ENCODE data around the gene SUGCT. TPM values are rescaled to one million over a fixed set of nuclear protein-coding genes. Genes with fewer than 3 reads are reported as not detected.

SUGCT gene
- total and polyA plus RNA-seq, 9 of the 15 experiments (the other 6 are each of a cell fraction or from before 2014, with no cell fraction given) = 0.58 to 2.5 (median 1.4) TPM

DNA sequence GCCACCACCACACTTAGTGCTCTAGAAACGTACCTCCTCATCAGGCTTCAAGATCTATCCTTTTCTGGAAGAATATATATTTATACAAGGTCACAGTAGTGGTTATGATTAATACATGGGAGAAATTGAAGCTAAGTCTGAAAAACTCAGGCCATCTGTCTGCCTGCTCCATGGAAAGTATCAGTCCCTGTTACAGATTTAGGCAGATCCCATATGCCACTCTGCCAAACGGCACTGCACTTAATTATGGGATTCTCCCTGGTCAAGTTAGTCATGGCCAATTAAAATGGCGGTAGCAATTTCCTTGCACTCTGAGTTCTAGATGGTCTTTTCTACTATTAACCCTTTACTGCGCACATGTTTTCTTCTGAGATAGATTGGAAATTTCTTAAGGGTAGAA lies 740.0 kb downstream of the SUGCT start:
- Histone ChIP-seq H3K36me3 (ENCODE audit: control insufficient read depth, insufficient read depth, low read length) (no peaks in the 10 kb centered on the region), H2AFZ (ENCODE audit: low read depth, low read length) (no peak overlapping the region), H3K27me3 (ENCODE audit: control insufficient read depth in 2 of 2, insufficient read depth in 2 of 2, low read length in 2 of 2) (no peaks in the 10 kb centered on the region), H3K4me2 (ENCODE audit: insufficient read depth, low read length) (no peak overlapping the region), H3K79me2 (ENCODE audit: control insufficient read depth, insufficient read depth, low read length) (no peaks in the 10 kb centered on the region), H3K9me1 (ENCODE audit: control insufficient read depth, insufficient read depth, low read length) (no peaks in the 10 kb centered on the region), H3K9me3 (replicated peaks; ENCODE audit: control insufficient read depth, insufficient read depth, low read depth, low read length) (no peaks in the 10 kb centered on the region), H3K27ac (ENCODE audit: extremely low read depth, low read depth, low read length) (no peak overlapping the region), H4K20me1 (replicated peaks; ENCODE audit: control insufficient read depth, insufficient read depth, low read length) (no peaks in the 10 kb centered on the region), H3K4me1 (replicated peaks in 1 of 2; ENCODE audit: control insufficient read depth in 2 of 2, insufficient read depth in 2 of 2, low read length in 2 of 2) (no peaks in the 10 kb centered on the region), H3K4me3 (no peak overlapping the region), H3K9ac (ENCODE audit: insufficient read depth in 1 of 2, low read depth in 2 of 2, low read length in 2 of 2) (no peak overlapping the region)
- no peak for DNase-seq (ENCODE audit: extremely low read depth in 1 of 4, low spot score in 3 of 4)
- ChIA-PET POLR2A (no interaction called here), CTCF (ENCODE audit: low intra/inter-chr PET ratio) (no interaction called here)
- no peak for FAIRE-seq
- TF ChIP-seq TOE1 (IDR thresholded peaks at IDR 0.05; ENCODE audit: borderline replicate concordance) (no peak), TOE1 (CRISPR knock-in tag; IDR thresholded peaks at IDR 0.05; ENCODE audit: borderline replicate concordance, low read depth) (no peak), HMGXB4 (CRISPR knock-in tag; IDR thresholded peaks at IDR 0.05) (no peak), SMARCE1 (IDR thresholded peaks at IDR 0.05) (no peak), ZNF24 (IDR thresholded peaks at IDR 0.05) (no peak), RHOXF2B (CRISPR knock-in tag; conservative IDR thresholded peaks at IDR 0.05) (no peak), FUS (optimal IDR thresholded peaks at IDR 0.05; ENCODE audit: low read depth, low read length) (no peak), TCFL5 (CRISPR knock-in tag; conservative IDR thresholded peaks at IDR 0.05) (no peak), KLF1 (tag; IDR thresholded peaks at IDR 0.05) (no peak)
- TF ChIP-seq, protein P1, sequence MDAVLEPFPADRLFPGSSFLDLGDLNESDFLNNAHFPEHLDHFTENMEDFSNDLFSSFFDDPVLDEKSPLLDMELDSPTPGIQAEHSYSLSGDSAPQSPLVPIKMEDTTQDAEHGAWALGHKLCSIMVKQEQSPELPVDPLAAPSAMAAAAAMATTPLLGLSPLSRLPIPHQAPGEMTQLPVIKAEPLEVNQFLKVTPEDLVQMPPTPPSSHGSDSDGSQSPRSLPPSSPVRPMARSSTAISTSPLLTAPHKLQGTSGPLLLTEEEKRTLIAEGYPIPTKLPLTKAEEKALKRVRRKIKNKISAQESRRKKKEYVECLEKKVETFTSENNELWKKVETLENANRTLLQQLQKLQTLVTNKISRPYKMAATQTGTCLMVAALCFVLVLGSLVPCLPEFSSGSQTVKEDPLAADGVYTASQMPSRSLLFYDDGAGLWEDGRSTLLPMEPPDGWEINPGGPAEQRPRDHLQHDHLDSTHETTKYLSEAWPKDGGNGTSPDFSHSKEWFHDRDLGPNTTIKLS (IDR thresholded peaks at IDR 0.05; ENCODE audit: borderline replicate concordance, low read depth) = no peak
- TF ChIP-seq, protein P2, sequence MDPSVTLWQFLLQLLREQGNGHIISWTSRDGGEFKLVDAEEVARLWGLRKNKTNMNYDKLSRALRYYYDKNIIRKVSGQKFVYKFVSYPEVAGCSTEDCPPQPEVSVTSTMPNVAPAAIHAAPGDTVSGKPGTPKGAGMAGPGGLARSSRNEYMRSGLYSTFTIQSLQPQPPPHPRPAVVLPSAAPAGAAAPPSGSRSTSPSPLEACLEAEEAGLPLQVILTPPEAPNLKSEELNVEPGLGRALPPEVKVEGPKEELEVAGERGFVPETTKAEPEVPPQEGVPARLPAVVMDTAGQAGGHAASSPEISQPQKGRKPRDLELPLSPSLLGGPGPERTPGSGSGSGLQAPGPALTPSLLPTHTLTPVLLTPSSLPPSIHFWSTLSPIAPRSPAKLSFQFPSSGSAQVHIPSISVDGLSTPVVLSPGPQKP (CRISPR knock-in tag; IDR thresholded peaks at IDR 0.05) = no peak
- no TSS peak for BruUV-seq (replicated peaks)
- ATAC-seq = no peak
- 0% methylated on average over 4 of the region's 4 CpGs for WGBS (ENCODE audit: insufficient coverage, low coverage, missing lambda C conversion rate)
- intact Hi-C loops (cut with micrococcal nuclease) = no loop called here
- in situ Hi-C loops (cut with MboI) = no loop called here

All from K562 (cell line).